ENCODE results near the gene AGAP2. TPM values are rescaled to one million over a fixed set of nuclear protein-coding genes. Genes with fewer than 3 reads are reported as not detected.
A peak's percentile ranks its signal among the peaks of the same experiment; 100 is the strongest.

AGAP2 gene
- total and polyA plus RNA-seq, 2 of the 8 experiments (the other 6 are each of a cell fraction or from before 2014, with no cell fraction given) = 1.5 TPM

GRCh38 chr12:57717131-57717530 is 21.4 kb downstream of the AGAP2 start:
- Histone ChIP-seq H2AK5ac (ENCODE audit: low read depth, low read length) (no peak overlapping the region), H2AFZ (ENCODE audit: low read length) (no peak overlapping the region), H3K4ac (replicated peaks; ENCODE audit: insufficient read length, low read depth, low read length) (no peak overlapping the region), H2BK12ac (ENCODE audit: low read depth, low read length) (no peak overlapping the region), H3K9me3 (ENCODE audit: insufficient read depth in 2 of 2, low read depth in 1 of 2, low read length in 1 of 2) (no peaks in the 10 kb centered on the region), H3K4me3 (ENCODE audit: extremely low read depth in 1 of 4, insufficient read depth in 2 of 4, low read depth in 3 of 4, low read length in 4 of 4) (no peak overlapping the region), H3K56ac (replicated peaks; ENCODE audit: insufficient read length, low read depth, low read length) (no peak overlapping the region), H3K14ac (ENCODE audit: insufficient read length) (no peak overlapping the region), H3K4me1 (replicated peaks in 1 of 4; ENCODE audit: control insufficient read depth in 3 of 4, insufficient read depth in 4 of 4, low read length in 3 of 4) (no peaks in the 10 kb centered on the region), H3K27ac (ENCODE audit: low read depth, low read length) (no peak overlapping the region), H2BK15ac (ENCODE audit: low read length) (no peak overlapping the region), H3K4me2 (ENCODE audit: insufficient read depth in 1 of 2, low read depth in 2 of 2, low read length in 2 of 2) (no peak overlapping the region), H3K79me2 (ENCODE audit: control insufficient read depth in 1 of 2, insufficient read depth in 2 of 2, low read length in 2 of 2) (no peaks in the 10 kb centered on the region), H4K91ac (replicated peaks; ENCODE audit: insufficient read length, low read length) (no peak overlapping the region), H3K9ac (replicated peaks in 1 of 4; ENCODE audit: extremely low read depth in 1 of 4, low read depth in 3 of 4, low read length in 3 of 4) (no peak overlapping the region), H3K27me3 (replicated peaks in 1 of 4; ENCODE audit: control insufficient read depth in 3 of 4, extremely low read depth in 1 of 4, insufficient read depth in 3 of 4, low read length in 3 of 4) (no peaks in the 10 kb centered on the region), H2BK5ac (ENCODE audit: low read depth, low read length) (no peak overlapping the region), H3K79me1 (ENCODE audit: low read depth, low read length) (no peaks in the 10 kb centered on the region), H3K23ac (ENCODE audit: insufficient read length) (no peak overlapping the region), H3K23me2 (ENCODE audit: low read depth, low read length) (no peaks in the 10 kb centered on the region), H3K18ac (ENCODE audit: extremely low read depth, low read length) (no peak overlapping the region), H4K8ac (ENCODE audit: extremely low read depth, insufficient read depth, low read length) (no peak overlapping the region), H2BK120ac (replicated peaks; ENCODE audit: low read depth, low read length) (no peak overlapping the region), H3K36me3 (ENCODE audit: control insufficient read depth in 2 of 4, insufficient read depth in 4 of 4, low read length in 3 of 4) (peaks cover 0 to 22% (median 5%) of the 10 kb centered on the region in 4 experiments; a peak in 4 of 8 replicates), H4K20me1 (replicated peaks in 1 of 2; ENCODE audit: control insufficient read depth in 1 of 2, insufficient read depth in 2 of 2, low read length in 2 of 2) (peaks cover 0 to 3% of the 10 kb centered on the region in 2 experiments), H4K5ac (ENCODE audit: insufficient read length, low read depth, low read length) (no peak overlapping the region), H2BK20ac (ENCODE audit: low read length) (no peak overlapping the region)
- POLR2A ChIA-PET (ENCODE audit: partially characterized antibody) = no interaction called here
- DNase-seq (ENCODE audit: low read depth in 1 of 2, low spot score in 2 of 2) (peak in 1 of 2 experiments; percentile 2), FAIRE-seq (no peak)
- CTCF ChIA-PET (ENCODE audit: partially characterized antibody) = interaction anchor here (1.3 to 11.7 kb wide), 2 partner anchors 9 to 21 kb away, joined by 5 to 149 read pairs; partner anchors contain the start of gene AGAP2
- WGBS, 2 experiments (ENCODE audit: extremely low coverage in 1 of 2, insufficient coverage in 1 of 2, insufficient read length in 1 of 2, insufficient replicate concordance in 2 of 2, low coverage in 1 of 2, low lambda C conversion rate in 2 of 2, missing lambda C conversion rate in 1 of 2) = 94% methylated on average over 5 of the region's 5 CpGs; no CpG with 5 or more reads in 1 of the 2 experiments
- TF ChIP-seq ATF2 (IDR thresholded peaks at IDR 0.05; ENCODE audit: low read length) = no peak
- TF ChIP-seq SRF (IDR thresholded peaks at IDR 0.05; ENCODE audit: low read depth, low read length) = no peak
- TF ChIP-seq CTBP2 (IDR thresholded peaks at IDR 0.05; ENCODE audit: borderline replicate concordance, insufficient read depth, insufficient read length, low read length) = no peak
- no peak for TF ChIP-seq GABPA (IDR thresholded peaks at IDR 0.05; ENCODE audit: borderline replicate concordance, insufficient read depth, low read length)
- TF ChIP-seq JUND (IDR thresholded peaks at IDR 0.05; ENCODE audit: low read length) = no peak
- TF ChIP-seq POU5F1 (IDR thresholded peaks at IDR 0.05; ENCODE audit: low read depth, low read length) = no peak
- no peak for TF ChIP-seq CEBPB (IDR thresholded peaks at IDR 0.05; ENCODE audit: low read depth, low read length)
- no peak for TF ChIP-seq E2F6 (IDR thresholded peaks at IDR 0.05)
- no peak for TF ChIP-seq POLR2AphosphoS5 (IDR thresholded peaks at IDR 0.05; ENCODE audit: low read depth, low read length)
- no peak for TF ChIP-seq POLR2A (IDR thresholded peaks at IDR 0.05; ENCODE audit: control extremely low read depth in 1 of 2, low read depth in 2 of 2, low read length in 2 of 2)
- no peak for TF ChIP-seq KDM1A (IDR thresholded peaks at IDR 0.05; ENCODE audit: borderline replicate concordance, low read length)
- no peak for TF ChIP-seq BACH1 (IDR thresholded peaks at IDR 0.05; ENCODE audit: low read length)
